Measurements from ENCODE around the gene KRTAP5-1.

KRTAP5-1 gene

GRCh38 chr11:1628506-1629325 is 43.6 kb upstream of the KRTAP5-1 start:
- WGBS (ENCODE audit: insufficient coverage): 19% methylated on average over 30 of the region's 35 CpGs
- Histone ChIP-seq H3K4me3 (ENCODE audit: control insufficient read depth in 1 of 7, extremely low read depth in 1 of 7, insufficient read depth in 4 of 7, low read depth in 2 of 7, low read length in 6 of 7) (no peak overlapping the region), H3K9me3 (ENCODE audit: control extremely low read depth in 1 of 5, control insufficient read depth in 4 of 5, insufficient read depth in 2 of 5, low read depth in 1 of 5, low read length in 4 of 5) (no peaks in the 10 kb centered on the region), H3K27me3 (replicated peaks in 2 of 5; ENCODE audit: control insufficient read depth in 4 of 5, insufficient read depth in 5 of 5, low read length in 4 of 5) (peaks cover 0 to 55% (median 20%) of the 10 kb centered on the region in 5 experiments), H3K27ac (ENCODE audit: insufficient read depth in 1 of 2, low read depth in 1 of 2, low read length in 2 of 2, poor library complexity in 1 of 2, severe bottlenecking in 2 of 2) (no peak overlapping the region), H3K4me1 (ENCODE audit: control extremely low read depth in 1 of 4, control insufficient read depth in 4 of 4, insufficient read depth in 4 of 4, low read length in 3 of 4) (peaks cover 0 to 9% (median 5%) of the 10 kb centered on the region in 4 experiments), H3K36me3 (ENCODE audit: control insufficient read depth in 4 of 4, insufficient read depth in 4 of 4, low read length in 3 of 4) (no peaks in the 10 kb centered on the region)
- peak; percentile 47 to 78 (median 75) for DNase-seq
- POLR2A ChIA-PET: no interaction called here
- CTCF ChIA-PET: interaction anchor here (0.7 to 1.5 kb wide), 7 partner anchors 9 to 180 kb away, joined by 3 to 7 read pairs (median 3); no protein-coding TSS in a partner anchor

GRCh38 chr11:1625541-1625940 is 40.5 kb upstream of the KRTAP5-1 start:
- CTCF ChIA-PET: interaction anchor here (0.8 to 1.8 kb wide), 2 partner anchors 14 to 30 kb away, joined by 3 to 6 read pairs; no protein-coding TSS in a partner anchor
- peaks cover 0 to 45% (median 11%) of the 10 kb centered on the region in 5 experiments for H3K27me3 ChIP-seq (replicated peaks in 2 of 5; ENCODE audit: control insufficient read depth in 4 of 5, insufficient read depth in 5 of 5, low read length in 4 of 5)
- no peaks in the 10 kb centered on the region for H3K9me3 ChIP-seq (ENCODE audit: control extremely low read depth in 1 of 5, control insufficient read depth in 4 of 5, insufficient read depth in 2 of 5, low read depth in 1 of 5, low read length in 4 of 5)
- POLR2A ChIA-PET: no interaction called here
- no peak for DNase-seq
- 95% methylated on average over 13 of the region's 13 CpGs for WGBS (ENCODE audit: insufficient coverage)
- H3K4me3 ChIP-seq (ENCODE audit: control insufficient read depth in 1 of 7, extremely low read depth in 1 of 7, insufficient read depth in 4 of 7, low read depth in 2 of 7, low read length in 6 of 7): no peak overlapping the region
- peaks cover 0 to 9% (median 5%) of the 10 kb centered on the region in 4 experiments for H3K4me1 ChIP-seq (ENCODE audit: control extremely low read depth in 1 of 4, control insufficient read depth in 4 of 4, insufficient read depth in 4 of 4, low read length in 3 of 4)
- no peak overlapping the region for H3K27ac ChIP-seq (ENCODE audit: insufficient read depth in 1 of 2, low read depth in 1 of 2, low read length in 2 of 2, poor library complexity in 1 of 2, severe bottlenecking in 2 of 2)
- no peaks in the 10 kb centered on the region for H3K36me3 ChIP-seq (ENCODE audit: control insufficient read depth in 4 of 4, insufficient read depth in 4 of 4, low read length in 3 of 4)

DNA sequence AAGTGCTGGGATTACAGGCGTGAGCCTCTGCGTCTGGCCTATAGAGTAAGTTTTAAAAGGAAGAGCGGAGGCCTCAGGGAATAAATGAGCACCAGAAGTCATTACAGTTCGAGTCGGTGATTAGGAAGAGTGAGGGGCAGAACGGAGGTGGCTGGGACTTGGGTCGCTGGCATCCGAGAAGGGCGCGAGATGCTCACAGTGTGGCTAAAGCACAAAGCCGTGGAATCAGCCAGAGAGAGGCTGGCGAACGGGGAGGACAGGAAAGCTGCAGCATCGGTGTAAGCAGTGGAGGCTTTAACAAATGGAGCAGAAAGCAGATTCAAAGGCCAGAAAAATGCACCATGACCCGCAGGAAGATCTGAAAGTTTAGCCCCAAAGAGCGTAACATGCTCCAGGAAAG is 39.5 kb upstream of the KRTAP5-1 start:
- POLR2A ChIA-PET: no interaction called here
- WGBS (ENCODE audit: insufficient coverage): 95% methylated on average over 16 of the region's 16 CpGs
- CTCF ChIA-PET: interaction anchor here (0.8 kb wide), 1 partner anchor 29 kb away, joined by 3 read pairs; no protein-coding TSS in a partner anchor
- no peak for DNase-seq
- peaks cover 0 to 9% (median 5%) of the 10 kb centered on the region in 4 experiments for H3K4me1 ChIP-seq (ENCODE audit: control extremely low read depth in 1 of 4, control insufficient read depth in 4 of 4, insufficient read depth in 4 of 4, low read length in 3 of 4)
- H3K9me3 ChIP-seq (ENCODE audit: control extremely low read depth in 1 of 5, control insufficient read depth in 4 of 5, insufficient read depth in 2 of 5, low read depth in 1 of 5, low read length in 4 of 5): no peaks in the 10 kb centered on the region
- no peaks in the 10 kb centered on the region for H3K36me3 ChIP-seq (ENCODE audit: control insufficient read depth in 4 of 4, insufficient read depth in 4 of 4, low read length in 3 of 4)
- no peak overlapping the region for H3K27ac ChIP-seq (ENCODE audit: insufficient read depth in 1 of 2, low read depth in 1 of 2, low read length in 2 of 2, poor library complexity in 1 of 2, severe bottlenecking in 2 of 2)
- H3K27me3 ChIP-seq (replicated peaks in 2 of 5; ENCODE audit: control insufficient read depth in 4 of 5, insufficient read depth in 5 of 5, low read length in 4 of 5): peaks cover 0 to 42% (median 8%) of the 10 kb centered on the region in 5 experiments
- H3K4me3 ChIP-seq (ENCODE audit: control insufficient read depth in 1 of 7, extremely low read depth in 1 of 7, insufficient read depth in 4 of 7, low read depth in 2 of 7, low read length in 6 of 7): no peak overlapping the region

GRCh38 chr11:1623716-1624115 is 38.6 kb upstream of the KRTAP5-1 start:
- ChIA-PET POLR2A (no interaction called here), CTCF (no interaction called here)
- no peaks in the 10 kb centered on the region for H3K9me3 ChIP-seq (ENCODE audit: control extremely low read depth in 1 of 5, control insufficient read depth in 4 of 5, insufficient read depth in 2 of 5, low read depth in 1 of 5, low read length in 4 of 5)
- WGBS (ENCODE audit: insufficient coverage): 88% methylated on average over 5 of the region's 9 CpGs
- no peak overlapping the region for H3K4me3 ChIP-seq (ENCODE audit: control insufficient read depth in 1 of 7, extremely low read depth in 1 of 7, insufficient read depth in 4 of 7, low read depth in 2 of 7, low read length in 6 of 7)
- peaks cover 0 to 36% (median 8%) of the 10 kb centered on the region in 5 experiments for H3K27me3 ChIP-seq (replicated peaks in 2 of 5; ENCODE audit: control insufficient read depth in 4 of 5, insufficient read depth in 5 of 5, low read length in 4 of 5)
- peaks cover 0 to 2% (median under 1%) of the 10 kb centered on the region in 4 experiments for H3K4me1 ChIP-seq (ENCODE audit: control extremely low read depth in 1 of 4, control insufficient read depth in 4 of 4, insufficient read depth in 4 of 4, low read length in 3 of 4)
- no peak for DNase-seq
- no peaks in the 10 kb centered on the region for H3K36me3 ChIP-seq (ENCODE audit: control insufficient read depth in 4 of 4, insufficient read depth in 4 of 4, low read length in 3 of 4)
- H3K27ac ChIP-seq (ENCODE audit: insufficient read depth in 1 of 2, low read depth in 1 of 2, low read length in 2 of 2, poor library complexity in 1 of 2, severe bottlenecking in 2 of 2): no peak overlapping the region

DNA sequence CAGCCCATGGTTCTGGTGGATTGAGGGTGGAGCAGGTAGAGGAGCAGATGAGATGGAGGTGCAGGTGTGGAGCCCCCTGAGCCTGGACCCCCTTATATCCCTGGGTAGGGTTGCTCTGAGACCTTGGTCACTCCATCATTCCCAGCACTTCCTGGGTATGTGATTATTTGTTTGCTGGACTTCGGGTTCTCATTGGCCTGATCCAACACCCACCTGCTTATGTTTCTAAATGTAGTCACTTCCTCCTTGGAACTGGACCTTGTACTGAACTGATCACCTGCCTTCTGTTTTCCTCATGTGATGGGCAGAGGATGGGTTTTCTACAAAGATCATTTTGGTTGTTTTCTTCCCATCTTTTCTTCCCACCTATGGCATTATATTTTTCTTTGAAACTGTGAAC is 37.0 kb upstream of the KRTAP5-1 start, which contains the start of gene KRTAP5-4:
TSS of gene KRTAP5-4 (minus strand) at position 53 of the 400 bp plus-strand sequence. CDS start at position 8, 45 bp downstream.
- Histone ChIP-seq H3K9me3 (ENCODE audit: control extremely low read depth in 1 of 5, control insufficient read depth in 4 of 5, insufficient read depth in 2 of 5, low read depth in 1 of 5, low read length in 4 of 5) (no peaks in the 10 kb centered on the region), H3K27ac (ENCODE audit: insufficient read depth in 1 of 2, low read depth in 1 of 2, low read length in 2 of 2, poor library complexity in 1 of 2, severe bottlenecking in 2 of 2) (no peak within 1 kb of the TSS), H3K4me3 (ENCODE audit: control insufficient read depth in 1 of 7, extremely low read depth in 1 of 7, insufficient read depth in 4 of 7, low read depth in 2 of 7, low read length in 6 of 7) (no peak within 1 kb of the TSS), H3K27me3 (replicated peaks in 2 of 5; ENCODE audit: control insufficient read depth in 4 of 5, insufficient read depth in 5 of 5, low read length in 4 of 5) (peaks cover 0 to 23% (median 3%) of the 10 kb centered on the region in 5 experiments), H3K4me1 (ENCODE audit: control extremely low read depth in 1 of 4, control insufficient read depth in 4 of 4, insufficient read depth in 4 of 4, low read length in 3 of 4) (no peaks in the 10 kb centered on the region), H3K36me3 (ENCODE audit: control insufficient read depth in 4 of 4, insufficient read depth in 4 of 4, low read length in 3 of 4) (no peaks in the 10 kb centered on the region)
- DNase-seq: no peak
- no CpG with 5 or more reads among the region's 1 CpG for WGBS (ENCODE audit: insufficient coverage)
- ChIA-PET POLR2A (no interaction called here), CTCF (interaction anchor here (0.6 kb wide), 1 partner anchor 506 kb away, joined by 4 read pairs; no protein-coding TSS in a partner anchor)

- WGBS (ENCODE audit: insufficient coverage): 53% methylated on average over 6 of the region's 10 CpGs
Measured at GRCh38 chr11:1619449-1619848, 34.4 kb upstream of the KRTAP5-1 start.

DNA sequence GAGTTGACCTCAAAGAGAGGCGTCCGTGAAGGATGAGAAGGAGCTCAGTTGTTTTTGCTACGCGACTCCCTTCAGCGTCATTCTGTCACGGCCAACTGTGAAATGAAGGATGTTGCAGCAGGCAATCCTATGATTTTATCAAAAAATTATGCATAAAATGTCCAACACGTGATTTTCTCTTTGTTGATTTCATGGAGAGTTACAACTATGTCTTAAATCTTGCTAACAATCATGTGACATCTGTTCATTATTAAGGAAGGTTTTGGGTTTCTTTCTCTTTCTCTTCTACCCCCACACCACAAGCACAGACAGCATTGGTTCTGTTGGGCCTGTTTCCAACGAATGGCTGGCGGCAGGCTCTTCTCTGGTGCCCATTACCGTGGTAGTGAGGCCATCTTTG is 33.1 kb upstream of the KRTAP5-1 start:
- POLR2A ChIA-PET: no interaction called here
- Histone ChIP-seq H3K9me3 (ENCODE audit: control extremely low read depth in 1 of 5, control insufficient read depth in 4 of 5, insufficient read depth in 2 of 5, low read depth in 1 of 5, low read length in 4 of 5) (no peaks in the 10 kb centered on the region), H3K27ac (ENCODE audit: insufficient read depth in 1 of 2, low read depth in 1 of 2, low read length in 2 of 2, poor library complexity in 1 of 2, severe bottlenecking in 2 of 2) (no peak overlapping the region), H3K36me3 (ENCODE audit: control insufficient read depth in 4 of 4, insufficient read depth in 4 of 4, low read length in 3 of 4) (no peaks in the 10 kb centered on the region), H3K4me3 (ENCODE audit: control insufficient read depth in 1 of 7, extremely low read depth in 1 of 7, insufficient read depth in 4 of 7, low read depth in 2 of 7, low read length in 6 of 7) (no peak overlapping the region), H3K27me3 (replicated peaks in 2 of 5; ENCODE audit: control insufficient read depth in 4 of 5, insufficient read depth in 5 of 5, low read length in 4 of 5) (peaks cover 0 to 20% (median 6%) of the 10 kb centered on the region in 5 experiments), H3K4me1 (ENCODE audit: control extremely low read depth in 1 of 4, control insufficient read depth in 4 of 4, insufficient read depth in 4 of 4, low read length in 3 of 4) (no peaks in the 10 kb centered on the region)
- CTCF ChIA-PET: interaction anchor here (1.3 to 3.3 kb wide), 3 partner anchors 12 to 215 kb away, joined by 3 to 11 read pairs (median 4); no protein-coding TSS in a partner anchor
- WGBS (ENCODE audit: insufficient coverage): 89% methylated on average over 8 of the region's 10 CpGs
- no peak for DNase-seq

More at GRCh38 chr11:1619449-1619848, 34.4 kb upstream of the KRTAP5-1 start:
- CTCF ChIA-PET: interaction anchor here (1.0 to 3.3 kb wide), 4 partner anchors 9 to 25 kb away, joined by 3 to 11 read pairs (median 3); partner anchors contain the start of gene KRTAP5-2
- H3K4me1 ChIP-seq (ENCODE audit: control extremely low read depth in 1 of 4, control insufficient read depth in 4 of 4, insufficient read depth in 4 of 4, low read length in 3 of 4): no peaks in the 10 kb centered on the region
- no peaks in the 10 kb centered on the region for H3K9me3 ChIP-seq (ENCODE audit: control extremely low read depth in 1 of 5, control insufficient read depth in 4 of 5, insufficient read depth in 2 of 5, low read depth in 1 of 5, low read length in 4 of 5)
- DNase-seq: no peak
- H3K27ac ChIP-seq (ENCODE audit: insufficient read depth in 1 of 2, low read depth in 1 of 2, low read length in 2 of 2, poor library complexity in 1 of 2, severe bottlenecking in 2 of 2): no peak overlapping the region
- no peak overlapping the region for H3K4me3 ChIP-seq (ENCODE audit: control insufficient read depth in 1 of 7, extremely low read depth in 1 of 7, insufficient read depth in 4 of 7, low read depth in 2 of 7, low read length in 6 of 7)
- POLR2A ChIA-PET: no interaction called here
- H3K27me3 ChIP-seq (replicated peaks in 2 of 5; ENCODE audit: control insufficient read depth in 4 of 5, insufficient read depth in 5 of 5, low read length in 4 of 5): peaks cover 0 to 22% (median 6%) of the 10 kb centered on the region in 5 experiments
- H3K36me3 ChIP-seq (ENCODE audit: control insufficient read depth in 4 of 4, insufficient read depth in 4 of 4, low read length in 3 of 4): no peaks in the 10 kb centered on the region

Measured in common myeloid progenitor, CD34-positive (primary cell).